HL-60 (cell line): ENCODE data around the gene ABLIM1.
A peak's percentile ranks its signal among the peaks of the same experiment; 100 is the strongest.

Source experiments
- DNase-seq, 2 experiments: peaks; one replicate each; pipeline ENCODE4 v3.0.0-alpha.2; 2010 to 2020; ENCODE audit warnings: low read depth in 1 of 2, low spot score in 1 of 2
- H3K27ac ChIP-seq: fragments of 250-450 bp; sonication (Bioruptor Pico); replicated peaks from 2 replicates; pipeline ENCODE4 v1.5.1; 2020; ENCODE audit warnings: mild to moderate bottlenecking, moderate library complexity
- H3K27me3 ChIP-seq: fragments of 250-450 bp; sonication (Bioruptor Pico); 2 replicates; pipeline ENCODE4 v1.5.1; 2021; ENCODE audit warnings: mild to moderate bottlenecking, moderate library complexity; ENCODE audit not compliant: insufficient read depth, poor library complexity, severe bottlenecking
- H3K4me3 ChIP-seq: replicated peaks from 2 replicates; pipeline ENCODE4 v1.5.1; 2011; ENCODE audit warnings: mild to moderate bottlenecking, control low read depth, low read length; ENCODE audit not compliant: insufficient read depth
- CTCF ChIP-seq: IDR thresholded peaks from one replicate; pipeline ENCODE4 v1.5.1; 2011; ENCODE audit warnings: low read length, control low read depth, inconsistent platforms; ENCODE audit not compliant: insufficient read depth
- GABPA ChIP-seq: IDR thresholded peaks from 2 replicates; pipeline ENCODE4 v1.6.1; 2012; ENCODE audit warnings: low read depth
- POLR2AphosphoS5 ChIP-seq: IDR thresholded peaks from 2 replicates; pipeline ENCODE4 v1.6.1; 2012; ENCODE audit warnings: low read depth
- REST ChIP-seq: IDR thresholded peaks from 2 replicates; pipeline ENCODE4 v1.6.1; 2012; ENCODE audit warnings: low read depth; ENCODE audit not compliant: insufficient replicate concordance
- SPI1 ChIP-seq: IDR thresholded peaks from 2 replicates; pipeline ENCODE4 v1.6.1; 2012; ENCODE audit warnings: low read depth, mild to moderate bottlenecking, borderline replicate concordance

ABLIM1 gene

GRCh38 chr10:114545819-114546218 lies 112.3 kb downstream of the ABLIM1 start:
- H3K4me3 ChIP-seq: no peak overlapping the region
- no peak for DNase-seq

GRCh38 chr10:114545071-114545470 lies 113.0 kb downstream of the ABLIM1 start:
- no peak for DNase-seq
- TF ChIP-seq SPI1 (no peak), GABPA (no peak), POLR2AphosphoS5 (no peak), CTCF (no peak), REST (no peak)
- Histone ChIP-seq H3K27ac (no peak overlapping the region), H3K27me3 (no peaks in the 10 kb centered on the region), H3K4me3 (no peak overlapping the region)

More at GRCh38 chr10:114545819-114546218, 112.3 kb downstream of the ABLIM1 start:
- Histone ChIP-seq H3K27me3 (no peaks in the 10 kb centered on the region), H3K27ac (no peak overlapping the region)
- TF ChIP-seq REST: no peak
- TF ChIP-seq POLR2AphosphoS5: no peak
- no peak for TF ChIP-seq CTCF
- no peak for TF ChIP-seq SPI1
- no peak for TF ChIP-seq GABPA

- peak; percentile 7 to 88 for DNase-seq
- H3K27me3 ChIP-seq: no peaks in the 10 kb centered on the region
- TF ChIP-seq SPI1 (peak; percentile 45; the same call in 1 of the 2 replicates), GABPA (peak; percentile 64; the same call in 1 of the 2 replicates), CTCF (no peak), REST (no peak), POLR2AphosphoS5 (no peak)
- no peak overlapping the region for H3K4me3 ChIP-seq
- H3K27ac ChIP-seq: peak overlapping the region; percentile 54
These were observed 113.9 kb downstream of the ABLIM1 start for GRCh38 chr10:114544045-114544659.
